Chondrocyte (in vitro differentiated cells): Measurements from ENCODE around the gene CCDC12. TPM values are rescaled to one million over a fixed set of nuclear protein-coding genes. Genes with fewer than 3 reads are reported as not detected.
A peak's percentile ranks its signal among the peaks of the same experiment; 100 is the strongest.
"Not testable (repeated sequence)": the region's sequence is repeated elsewhere in the genome, so short reads cannot be mapped to it uniquely, and the experiment has no call there.

Experiments used
- DNase-seq: peaks from one replicate; pipeline ENCODE4 v3.0.0; 2021; ENCODE audit warnings: mixed read lengths, low spot score
- H3K27ac Mint-ChIP-seq: one replicate; pipeline ENCODE4 v1.8.0; 2021; ENCODE audit warnings: mild to moderate bottlenecking, moderate library complexity, mixed read lengths; ENCODE audit not compliant: unreplicated experiment
- H3K27me3 Mint-ChIP-seq: 2 replicates; pipeline ENCODE4 v1.8.0; 2021; ENCODE audit warnings: low read depth, mixed read lengths
- H3K36me3 Mint-ChIP-seq: 2 replicates; pipeline ENCODE4 v1.8.0; 2021; ENCODE audit warnings: low read depth, mixed read lengths
- H3K4me1 Mint-ChIP-seq: 2 replicates; pipeline ENCODE4 v1.8.0; 2021; ENCODE audit warnings: low read depth, mild to moderate bottlenecking, mixed read lengths
- H3K4me3 Mint-ChIP-seq: one replicate; pipeline ENCODE4 v1.8.0; 2021; ENCODE audit warnings: mild to moderate bottlenecking, moderate library complexity, mixed read lengths; ENCODE audit not compliant: unreplicated experiment
- H3K9me3 Mint-ChIP-seq: 2 replicates; pipeline ENCODE4 v1.8.0; 2021; ENCODE audit warnings: low read depth, mixed read lengths
- total RNA-seq: library from RNA; stranded (reverse); gene quantifications from 3 replicates; pipeline ENCODE4 v1.2.1, GENCODE V29; 2021
- TF ChIP-seq, protein P1 (sequence below): fragments of 200-600 bp; sonication (generic); IDR thresholded peaks from 2 replicates; pipeline ENCODE4 v1.5.0; 2021; ENCODE audit warnings: antibody characterized with exemption, mild to moderate bottlenecking, moderate library complexity

CCDC12 gene
- total RNA-seq, 1 donor from 2014 or later: 21.8 TPM

- H3K27ac Mint-ChIP-seq: peak overlapping the region; percentile 79
Measured at GRCh38 chr3:46970391-46971091, 6.0 kb downstream of the CCDC12 start.

DNA sequence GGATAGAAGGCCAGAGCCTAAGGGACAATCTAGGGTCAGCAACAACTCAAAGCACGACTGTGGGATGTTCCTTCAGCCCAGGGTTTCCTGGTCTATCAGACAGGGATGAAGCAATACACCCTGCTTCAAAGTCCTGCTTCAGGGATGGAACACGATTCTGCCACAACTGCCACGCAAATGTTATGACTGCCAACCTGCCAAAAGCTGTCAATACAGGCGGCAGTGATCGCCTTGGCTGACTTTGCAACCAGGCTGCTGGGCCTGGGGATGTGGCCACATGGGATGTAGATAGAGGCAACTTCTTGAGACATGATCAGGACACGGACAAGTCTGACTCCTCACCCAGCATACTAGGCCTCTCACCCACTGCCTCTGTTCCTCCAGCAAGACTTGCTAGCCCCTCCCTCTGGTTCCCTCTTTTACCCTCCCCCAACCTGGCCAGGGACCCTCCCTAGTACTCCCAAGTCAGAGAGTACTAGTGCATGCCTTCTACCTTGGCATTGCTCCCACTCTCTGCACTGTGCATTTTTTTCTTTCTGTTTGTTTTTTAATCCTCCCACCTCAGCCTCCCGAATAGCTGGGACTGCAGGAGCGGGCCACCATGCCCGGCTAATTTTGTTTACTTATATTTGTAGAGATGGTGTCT, 7.6 kb downstream of the CCDC12 start:
- no peak for DNase-seq
- H3K9me3 Mint-ChIP-seq: no peaks in the 10 kb centered on the region
- no peaks in the 10 kb centered on the region for H3K27me3 Mint-ChIP-seq
- TF ChIP-seq, protein P1, sequence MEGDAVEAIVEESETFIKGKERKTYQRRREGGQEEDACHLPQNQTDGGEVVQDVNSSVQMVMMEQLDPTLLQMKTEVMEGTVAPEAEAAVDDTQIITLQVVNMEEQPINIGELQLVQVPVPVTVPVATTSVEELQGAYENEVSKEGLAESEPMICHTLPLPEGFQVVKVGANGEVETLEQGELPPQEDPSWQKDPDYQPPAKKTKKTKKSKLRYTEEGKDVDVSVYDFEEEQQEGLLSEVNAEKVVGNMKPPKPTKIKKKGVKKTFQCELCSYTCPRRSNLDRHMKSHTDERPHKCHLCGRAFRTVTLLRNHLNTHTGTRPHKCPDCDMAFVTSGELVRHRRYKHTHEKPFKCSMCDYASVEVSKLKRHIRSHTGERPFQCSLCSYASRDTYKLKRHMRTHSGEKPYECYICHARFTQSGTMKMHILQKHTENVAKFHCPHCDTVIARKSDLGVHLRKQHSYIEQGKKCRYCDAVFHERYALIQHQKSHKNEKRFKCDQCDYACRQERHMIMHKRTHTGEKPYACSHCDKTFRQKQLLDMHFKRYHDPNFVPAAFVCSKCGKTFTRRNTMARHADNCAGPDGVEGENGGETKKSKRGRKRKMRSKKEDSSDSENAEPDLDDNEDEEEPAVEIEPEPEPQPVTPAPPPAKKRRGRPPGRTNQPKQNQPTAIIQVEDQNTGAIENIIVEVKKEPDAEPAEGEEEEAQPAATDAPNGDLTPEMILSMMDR: no peak
- H3K4me3 Mint-ChIP-seq: no peak overlapping the region
- H3K36me3 Mint-ChIP-seq: peaks cover 2% of the 10 kb centered on the region
- peaks cover 58% of the 10 kb centered on the region for H3K4me1 Mint-ChIP-seq
- H3K27ac Mint-ChIP-seq: no peak overlapping the region

More at GRCh38 chr3:46970391-46971091, 6.0 kb downstream of the CCDC12 start:
- Mint-ChIP-seq H3K9me3 (no peaks in the 10 kb centered on the region), H3K27me3 (no peaks in the 10 kb centered on the region), H3K4me3 (no peak overlapping the region), H3K36me3 (peaks cover 2% of the 10 kb centered on the region), H3K4me1 (peaks cover 68% of the 10 kb centered on the region)
- no peak for DNase-seq
- TF ChIP-seq, protein P1: no peak

DNA sequence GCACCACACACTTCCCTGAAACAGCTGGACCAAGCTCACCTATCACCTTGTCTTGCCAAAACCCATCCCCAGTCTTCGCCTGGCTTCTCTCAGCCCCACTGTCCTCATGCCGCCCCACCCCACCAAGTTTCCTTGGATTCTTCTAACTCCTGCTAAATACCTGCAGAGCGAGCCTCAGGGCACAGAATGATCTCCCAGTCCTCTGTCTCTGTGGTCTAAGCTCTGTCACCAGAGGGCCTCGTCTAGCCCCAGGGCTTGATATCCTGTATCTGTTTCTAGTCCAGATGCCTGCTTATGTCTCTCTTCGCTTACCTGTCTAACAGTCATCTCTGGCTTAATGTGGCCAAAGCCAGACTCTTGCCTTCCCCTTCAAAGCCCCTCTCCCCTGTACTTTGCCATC, 9.7 kb downstream of the CCDC12 start:
- H3K36me3 Mint-ChIP-seq: peaks cover 2% of the 10 kb centered on the region
- H3K4me3 Mint-ChIP-seq: no peak overlapping the region
- no peaks in the 10 kb centered on the region for H3K27me3 Mint-ChIP-seq
- H3K27ac Mint-ChIP-seq: no peak overlapping the region
- H3K9me3 Mint-ChIP-seq: no peaks in the 10 kb centered on the region
- H3K4me1 Mint-ChIP-seq: peaks cover 49% of the 10 kb centered on the region
- DNase-seq: peak; percentile 30
- TF ChIP-seq, protein P1: no peak

- TF ChIP-seq, protein P1: no peak
- DNase-seq: peak; percentile 34
- Mint-ChIP-seq H3K27me3 (no peaks in the 10 kb centered on the region), H3K4me3 (no peak overlapping the region), H3K27ac (no peak overlapping the region), H3K9me3 (no peaks in the 10 kb centered on the region), H3K4me1 (peaks cover 49% of the 10 kb centered on the region), H3K36me3 (no peaks in the 10 kb centered on the region)
Measured at GRCh38 chr3:46965151-46965550, 11.4 kb downstream of the CCDC12 start.

DNA sequence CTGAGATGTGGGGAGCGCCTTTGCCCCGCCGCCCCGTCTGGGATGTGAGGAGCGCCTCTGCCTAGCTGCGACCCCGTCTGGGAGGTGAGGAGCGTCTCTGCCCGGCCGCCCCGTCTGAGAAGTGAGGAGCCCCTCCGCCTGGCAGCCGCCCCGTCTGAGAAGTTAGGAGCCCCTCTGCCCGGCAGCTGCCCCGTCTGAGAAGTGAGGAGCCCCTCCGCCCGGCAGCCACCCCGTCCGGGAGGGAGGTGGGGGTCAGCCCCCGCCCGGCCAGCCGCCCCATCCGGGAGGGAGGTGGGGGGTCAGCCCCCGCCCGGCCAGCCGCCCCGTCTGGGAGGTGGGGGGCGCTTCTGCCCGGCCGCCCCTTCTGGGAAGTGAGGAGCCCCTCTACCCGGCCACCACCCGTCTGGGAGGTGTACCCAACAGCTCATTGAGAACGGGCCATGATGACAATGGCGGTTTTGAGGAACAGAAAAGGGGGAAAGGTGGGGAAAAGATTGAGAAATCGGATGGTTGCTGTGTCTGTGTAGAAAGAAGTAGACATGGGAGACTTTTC, 12.4 kb downstream of the CCDC12 start:
- DNase-seq: peak; percentile 36
- H3K4me1 Mint-ChIP-seq: peaks cover 49% of the 10 kb centered on the region
- H3K27me3 Mint-ChIP-seq, H3K4me3 Mint-ChIP-seq, H3K27ac Mint-ChIP-seq, H3K9me3 Mint-ChIP-seq, H3K36me3 Mint-ChIP-seq: not testable (repeated sequence)
